Measurements from ENCODE around the gene ENHO. TPM values are rescaled to one million over a fixed set of nuclear protein-coding genes. Genes with fewer than 3 reads are reported as not detected.

ENHO gene
- total and polyA plus RNA-seq, 2 of the 8 experiments (the other 6 are each of a cell fraction or from before 2014, with no cell fraction given): 12.2 to 49.4 TPM

DNA sequence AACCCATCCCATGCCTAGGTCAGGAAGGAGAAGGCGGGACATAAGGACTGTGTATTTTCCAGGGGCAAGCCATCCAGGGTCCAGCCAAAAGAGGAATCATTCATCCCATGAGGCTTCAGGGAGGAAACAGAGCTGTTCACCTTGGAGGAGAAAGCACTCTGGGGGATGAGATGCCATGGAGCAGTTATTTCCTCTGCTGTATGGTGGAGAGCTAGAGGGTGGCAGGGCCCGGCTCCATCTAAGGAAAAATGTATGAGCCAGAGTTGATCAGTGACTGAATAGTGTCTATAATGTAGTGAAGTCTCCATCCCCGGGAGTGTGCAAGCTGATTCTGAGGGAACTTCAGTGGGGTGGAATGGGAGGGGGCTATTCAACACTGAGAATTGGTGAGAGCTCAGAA, 8.0 kb downstream of the ENHO start:
- Histone ChIP-seq H3K56ac (replicated peaks; ENCODE audit: insufficient read length, low read depth, low read length) (no peak overlapping the region), H3K79me2 (ENCODE audit: control insufficient read depth in 1 of 2, insufficient read depth in 2 of 2, low read length in 2 of 2) (no peaks in the 10 kb centered on the region), H3K4ac (replicated peaks; ENCODE audit: insufficient read length, low read depth, low read length) (no peak overlapping the region), H2AFZ (ENCODE audit: low read length) (no peak overlapping the region), H3K9ac (replicated peaks in 1 of 4; ENCODE audit: extremely low read depth in 1 of 4, low read depth in 3 of 4, low read length in 3 of 4) (no peak overlapping the region), H2BK12ac (ENCODE audit: low read depth, low read length) (no peak overlapping the region), H4K20me1 (replicated peaks in 1 of 2; ENCODE audit: control insufficient read depth in 1 of 2, insufficient read depth in 2 of 2, low read length in 2 of 2) (no peaks in the 10 kb centered on the region), H2BK5ac (ENCODE audit: low read depth, low read length) (no peak overlapping the region), H3K14ac (ENCODE audit: insufficient read length) (no peak overlapping the region), H3K36me3 (ENCODE audit: control insufficient read depth in 2 of 4, insufficient read depth in 4 of 4, low read length in 3 of 4) (no peaks in the 10 kb centered on the region), H4K5ac (ENCODE audit: insufficient read length, low read depth, low read length) (no peak overlapping the region), H2BK20ac (ENCODE audit: low read length) (no peak overlapping the region), H3K79me1 (ENCODE audit: low read depth, low read length) (no peaks in the 10 kb centered on the region), H3K4me3 (ENCODE audit: extremely low read depth in 1 of 4, insufficient read depth in 2 of 4, low read depth in 3 of 4, low read length in 4 of 4) (no peak overlapping the region), H3K23me2 (ENCODE audit: low read depth, low read length) (no peaks in the 10 kb centered on the region), H3K23ac (ENCODE audit: insufficient read length) (no peak overlapping the region), H2BK120ac (replicated peaks; ENCODE audit: low read depth, low read length) (no peak overlapping the region), H4K8ac (ENCODE audit: extremely low read depth, insufficient read depth, low read length) (no peak overlapping the region; the same call in 1 of the 2 replicates), H3K18ac (ENCODE audit: extremely low read depth, low read length) (no peak overlapping the region), H2AK5ac (ENCODE audit: low read depth, low read length) (0 out of 2 replicates have a peak overlapping the region, but pooled peaks have one; percentile 18), H4K91ac (replicated peaks; ENCODE audit: insufficient read length, low read length) (no peak overlapping the region), H3K27me3 (replicated peaks in 1 of 4; ENCODE audit: control insufficient read depth in 3 of 4, extremely low read depth in 1 of 4, insufficient read depth in 3 of 4, low read length in 3 of 4) (no peaks in the 10 kb centered on the region; a peak in 1 of 7 replicates), H3K9me3 (ENCODE audit: insufficient read depth in 2 of 2, low read depth in 1 of 2, low read length in 1 of 2) (no peaks in the 10 kb centered on the region), H2BK15ac (ENCODE audit: low read length) (no peak overlapping the region), H3K4me2 (ENCODE audit: insufficient read depth in 1 of 2, low read depth in 2 of 2, low read length in 2 of 2) (no peak overlapping the region), H3K27ac (ENCODE audit: low read depth, low read length) (no peak overlapping the region), H3K4me1 (replicated peaks in 1 of 4; ENCODE audit: control insufficient read depth in 3 of 4, insufficient read depth in 4 of 4, low read length in 3 of 4) (peaks cover 16 to 33% (median 22%) of the 10 kb centered on the region in 4 experiments)
- WGBS, 2 experiments (ENCODE audit: extremely low coverage in 1 of 2, insufficient coverage in 1 of 2, insufficient read length in 1 of 2, insufficient replicate concordance in 2 of 2, low coverage in 1 of 2, low lambda C conversion rate in 2 of 2, missing lambda C conversion rate in 1 of 2): 70% methylated on average over 3 of the region's 3 CpGs; no CpG with 5 or more reads in 1 of the 2 experiments
- CTCF ChIA-PET (ENCODE audit: partially characterized antibody): interaction anchor here (0.8 to 7.9 kb wide), 10 partner anchors 9 to 111 kb away, joined by 3 to 114 read pairs (median 4); no protein-coding TSS in a partner anchor
- TF ChIP-seq SP4 (IDR thresholded peaks at IDR 0.05; ENCODE audit: low read length): no peak
- no peak for TF ChIP-seq HDAC6 (IDR thresholded peaks at IDR 0.05; ENCODE audit: low read depth, low read length)
- no peak for TF ChIP-seq GTF2F1 (IDR thresholded peaks at IDR 0.05; ENCODE audit: borderline replicate concordance, low read depth, low read length)
- no peak for FAIRE-seq
- DNase-seq (ENCODE audit: low read depth in 1 of 2, low spot score in 2 of 2): no peak
- POLR2A ChIA-PET (ENCODE audit: partially characterized antibody): interaction anchor here (2.2 kb wide), 1 partner anchor 12 kb away, joined by 6 read pairs; no protein-coding TSS in a partner anchor
